MCF 10A (cell line): Measurements from ENCODE around the gene HSF2BP. TPM values are rescaled to one million over a fixed set of nuclear protein-coding genes. Genes with fewer than 3 reads are reported as not detected.
"Not testable (repeated sequence)": the region's sequence is repeated elsewhere in the genome, so short reads cannot be mapped to it uniquely, and the experiment has no call there.

Source experiments
- BruUV-seq: library from RNA; stranded (reverse); fragments of 400-500 nt; replicated peaks from 2 replicates; lab custom pipeline; 2021; lab: Mats Ljungman, UMichigan
- CTCF ChIA-PET: fragments of 300-600 bp; sonication (Branson Sonifier 250); formaldehyde crosslinking; extraction: SDS; loops from one replicate; lab custom pipeline; 2021; ENCODE audit warnings: antibody characterized with exemption, inconsistent platforms; lab: Yijun Ruan, JAX
- POLR2A ChIA-PET: fragments of 300-600, 350-650 bp; sonication (Branson Sonifier 250); formaldehyde crosslinking; extraction: SDS; loops from one replicate; lab custom pipeline; 2020; ENCODE audit warnings: antibody characterized with exemption, inconsistent platforms; lab: Yijun Ruan, JAX
- DNase-seq: peaks from one replicate; pipeline ENCODE4 v3.0.0-alpha.2; 2018; ENCODE audit not compliant: unreplicated experiment
- H3K27ac Mint-ChIP-seq: one replicate; pipeline ENCODE4 v1.8.0; 2022; ENCODE audit warnings: mild to moderate bottlenecking, low read depth, mixed read lengths; ENCODE audit not compliant: unreplicated experiment
- H3K27me3 Mint-ChIP-seq: one replicate; pipeline ENCODE4 v1.8.0; 2022; ENCODE audit warnings: mixed read lengths; ENCODE audit not compliant: insufficient read depth, unreplicated experiment
- H3K36me3 Mint-ChIP-seq: one replicate; pipeline ENCODE4 v1.8.0; 2022; ENCODE audit warnings: mild to moderate bottlenecking, moderate library complexity, mixed read lengths; ENCODE audit not compliant: insufficient read depth, unreplicated experiment
- H3K4me1 Mint-ChIP-seq: one replicate; pipeline ENCODE4 v1.8.0; 2022; ENCODE audit warnings: mixed read lengths; ENCODE audit not compliant: insufficient read depth, unreplicated experiment
- H3K4me3 Mint-ChIP-seq: one replicate; pipeline ENCODE4 v1.8.0; 2022; ENCODE audit warnings: mild to moderate bottlenecking, moderate library complexity, mixed read lengths; ENCODE audit not compliant: unreplicated experiment
- H3K9me3 Mint-ChIP-seq: one replicate; pipeline ENCODE4 v1.8.0; 2022; ENCODE audit warnings: mixed read lengths; ENCODE audit not compliant: unreplicated experiment
- CTCF ChIP-seq: fragments of 200-600 bp; IDR thresholded peaks from one replicate; pipeline ENCODE4 v1.8.0; 2022; ENCODE audit warnings: antibody characterized with exemption, mild to moderate bottlenecking; ENCODE audit not compliant: unreplicated experiment
- intact Hi-C: fragments of 100-400 bp; cut with micrococcal nuclease; formaldehyde crosslinking; loops from 2 replicates; pipeline ENCODE4 v1.14.1; 2022
- total RNA-seq: library from RNA; stranded (reverse); gene quantifications from 2 replicates; pipeline ENCODE4 v1.2.3, GENCODE V29; 2022

The HSF2BP gene
- total RNA-seq, 1 experiment from 2014 or later, result 6.8 TPM

DNA sequence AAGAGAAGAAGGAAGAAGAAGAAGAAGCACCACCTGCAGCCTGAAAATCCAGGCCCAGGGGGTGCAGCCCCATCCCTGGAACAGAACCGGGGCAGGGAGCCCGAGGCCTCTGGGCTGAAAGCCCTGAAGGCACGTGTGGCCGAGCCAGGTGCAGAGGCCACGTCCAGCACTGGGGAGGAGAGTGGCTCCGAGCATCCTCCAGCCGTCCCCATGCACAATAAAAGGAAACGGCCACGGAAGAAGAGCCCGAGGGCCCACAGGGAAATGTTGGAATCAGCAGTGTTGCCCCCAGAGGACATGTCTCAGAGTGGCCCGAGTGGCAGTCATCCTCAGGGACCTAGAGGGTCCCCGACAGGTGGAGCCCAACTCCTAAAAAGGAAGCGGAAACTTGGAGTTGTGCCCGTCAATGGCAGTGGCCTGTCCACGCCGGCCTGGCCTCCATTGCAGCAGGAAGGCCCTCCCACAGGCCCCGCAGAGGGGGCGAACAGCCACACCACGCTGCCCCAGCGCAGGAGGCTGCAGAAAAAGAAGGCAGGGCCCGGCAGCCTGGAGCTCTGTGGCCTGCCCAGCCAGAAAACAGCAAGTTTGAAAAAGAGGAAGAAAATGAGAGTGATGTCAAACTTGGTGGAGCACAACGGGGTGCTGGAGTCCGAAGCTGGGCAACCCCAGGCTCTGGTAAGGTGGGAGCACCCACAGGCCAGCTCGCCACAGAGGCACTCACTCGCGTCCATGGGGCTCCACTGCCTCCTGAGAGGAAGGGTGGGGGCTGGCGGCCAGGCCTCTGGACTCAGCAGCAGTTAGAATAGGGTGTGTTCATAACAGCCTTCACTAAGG lies 28.5 kb upstream of the HSF2BP start:
- ChIA-PET CTCF (interaction anchor here (0.5 kb wide), 1 partner anchor 257 kb away, joined by 3 read pairs; no protein-coding TSS in a partner anchor), POLR2A (interaction anchor here (1.4 kb wide), 1 partner anchor 12 kb away, joined by 3 read pairs; no protein-coding TSS in a partner anchor)
- H3K4me1 Mint-ChIP-seq, result no peaks in the 10 kb centered on the region
- H3K27ac Mint-ChIP-seq, result peak overlapping the region; percentile 80
- BruUV-seq, result TSS peak; percentile 70
- no peak overlapping the region for H3K4me3 Mint-ChIP-seq
- no peaks in the 10 kb centered on the region for H3K9me3 Mint-ChIP-seq
- DNase-seq, result no peak
- no peaks in the 10 kb centered on the region for H3K27me3 Mint-ChIP-seq
- intact Hi-C loops, result no loop called here
- peaks cover 87% of the 10 kb centered on the region for H3K36me3 Mint-ChIP-seq
- TF ChIP-seq CTCF, result no peak

DNA sequence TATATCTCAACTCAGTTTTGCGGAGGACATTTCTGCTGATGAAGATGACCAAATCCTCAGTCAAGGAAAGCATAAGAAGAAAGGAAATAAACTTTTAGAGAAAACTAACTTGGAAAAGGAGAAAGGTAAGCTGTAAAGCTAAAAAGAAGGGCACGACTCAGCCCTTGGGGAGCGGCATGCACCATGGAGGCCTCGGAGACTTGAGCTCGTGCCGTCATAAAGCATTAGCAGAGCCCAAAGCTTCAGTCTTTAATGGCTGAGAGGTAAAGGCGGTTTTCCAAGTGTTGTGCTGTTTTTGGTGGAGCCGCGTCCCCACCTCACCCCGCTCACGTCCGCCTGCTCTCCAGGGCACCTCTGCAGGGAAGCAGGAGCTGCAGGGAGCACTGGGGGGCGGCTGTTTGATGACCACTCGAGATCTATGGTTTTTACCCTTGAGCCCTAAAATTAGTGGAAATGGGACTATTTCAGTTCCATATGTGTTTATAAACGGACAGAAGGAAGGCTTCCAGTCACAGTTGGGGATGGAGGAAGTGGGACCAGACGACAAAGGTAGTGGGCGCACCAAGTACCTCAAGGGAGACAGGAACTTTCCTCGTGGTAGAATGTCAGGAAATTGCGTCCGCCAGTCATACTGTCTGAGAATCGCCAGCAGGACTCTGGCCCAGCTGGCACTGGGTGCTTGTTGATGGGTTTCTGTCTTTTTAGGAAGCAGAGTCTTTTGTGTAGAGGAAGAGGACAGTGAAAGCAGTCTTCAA lies 27.7 kb upstream of the HSF2BP start:
- ChIA-PET POLR2A (interaction anchor here (0.9 to 1.4 kb wide), 2 partner anchors 11 to 20 kb away, joined by 3 read pairs; no protein-coding TSS in a partner anchor), CTCF (no interaction called here)
- Mint-ChIP-seq H3K9me3 (no peaks in the 10 kb centered on the region), H3K4me1 (no peaks in the 10 kb centered on the region), H3K27me3 (no peaks in the 10 kb centered on the region), H3K4me3 (no peak overlapping the region), H3K36me3 (peaks cover 88% of the 10 kb centered on the region), H3K27ac (no peak overlapping the region)
- no TSS peak for BruUV-seq
- TF ChIP-seq CTCF, result no peak
- intact Hi-C loops, result no loop called here
- DNase-seq, result no peak

GRCh38 chr21:43684424-43684823 lies 25.1 kb upstream of the HSF2BP start:
- ChIA-PET POLR2A (interaction anchor here (1.2 kb wide), 1 partner anchor 11 kb away, joined by 4 read pairs; no protein-coding TSS in a partner anchor), CTCF (no interaction called here)
- H3K36me3 Mint-ChIP-seq, result peaks cover 87% of the 10 kb centered on the region
- TF ChIP-seq CTCF, result no peak
- BruUV-seq, result no TSS peak
- intact Hi-C loops, result no loop called here
- no peaks in the 10 kb centered on the region for H3K9me3 Mint-ChIP-seq
- DNase-seq, result no peak
- H3K4me1 Mint-ChIP-seq, result no peaks in the 10 kb centered on the region
- H3K4me3 Mint-ChIP-seq, result no peak overlapping the region
- H3K27ac Mint-ChIP-seq, result peak overlapping the region; percentile 78
- H3K27me3 Mint-ChIP-seq, result no peaks in the 10 kb centered on the region

DNA sequence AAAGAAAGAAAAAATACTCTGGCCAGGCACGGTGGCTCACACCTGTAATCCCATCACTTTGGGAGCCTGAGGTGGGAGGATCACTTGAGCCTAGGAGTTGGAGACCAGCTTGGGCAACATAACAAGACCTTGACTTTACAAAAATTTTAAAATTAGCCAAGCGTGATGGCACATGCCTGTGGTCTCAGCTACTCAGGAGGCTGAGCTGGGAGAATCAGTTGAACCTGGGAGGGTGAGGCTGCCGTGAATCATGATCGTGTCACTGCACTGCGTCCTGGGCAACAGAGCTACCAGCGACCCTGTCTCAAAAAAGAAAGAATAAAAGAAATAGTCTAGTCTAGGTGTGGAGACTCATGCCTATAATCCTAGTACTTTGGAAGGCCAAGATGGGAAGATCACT lies 22.4 kb upstream of the HSF2BP start:
- no peaks in the 10 kb centered on the region for H3K9me3 Mint-ChIP-seq
- CTCF ChIA-PET, result interaction anchor here (0.6 kb wide), 2 partner anchors 21 to 34 kb away, joined by 4 read pairs; no protein-coding TSS in a partner anchor
- H3K4me1 Mint-ChIP-seq, result no peaks in the 10 kb centered on the region
- POLR2A ChIA-PET, result interaction anchor here (1.1 to 1.2 kb wide), 2 partner anchors 19 to 32 kb away, joined by 3 read pairs; no protein-coding TSS in a partner anchor
- H3K4me3 Mint-ChIP-seq, result no peak overlapping the region
- intact Hi-C loops, result no loop called here
- H3K36me3 Mint-ChIP-seq, result peaks cover 91% of the 10 kb centered on the region
- BruUV-seq, result no TSS peak
- no peak for TF ChIP-seq CTCF
- DNase-seq, result no peak
- no peak overlapping the region for H3K27ac Mint-ChIP-seq
- no peaks in the 10 kb centered on the region for H3K27me3 Mint-ChIP-seq

- H3K4me3 Mint-ChIP-seq, H3K4me1 Mint-ChIP-seq, H3K9me3 Mint-ChIP-seq, BruUV-seq, CTCF ChIA-PET, intact Hi-C loops, DNase-seq, H3K27me3 Mint-ChIP-seq, H3K27ac Mint-ChIP-seq, POLR2A ChIA-PET: not testable (repeated sequence)
- peaks cover 88% of the 10 kb centered on the region for H3K36me3 Mint-ChIP-seq
Observed at GRCh38 chr21:43680421-43680820, 21.1 kb upstream of the HSF2BP start.
